Natural killer cell (primary cell): ENCODE measurements around the gene TPST2. TPM values are rescaled to one million over a fixed set of nuclear protein-coding genes. Genes with fewer than 3 reads are reported as not detected.

ENCODE experiments used
- ATAC-seq, 3 donors: fragments of 150-1000 bp in 2 of 3; fragments of 200-7000 bp in 1 of 3; cut with Tn5 transposase; 1 replicate in 1 of 3; 2 replicates in 2 of 3; pipeline ENCODE4 v1.10.0; 2021; ENCODE audit warnings: mild to moderate bottlenecking in 2 of 3, moderate library complexity in 2 of 3
- DNase-seq, 2 donors: peaks; one replicate each; pipeline versions ENCODE4 v3.0.0 to v3.0.0-alpha.2; 2013 to 2021; ENCODE audit warnings: mixed read lengths in 1 of 2
- H3K27ac ChIP-seq: one replicate; pipeline ENCODE4 v1.5.1; 2013; ENCODE audit warnings: mild to moderate bottlenecking, low read length
- H3K27me3 ChIP-seq: one replicate; pipeline ENCODE4 v1.6.1; 2013; ENCODE audit warnings: low read length; ENCODE audit not compliant: control insufficient read depth, insufficient read depth
- H3K36me3 ChIP-seq: one replicate; pipeline ENCODE4 v1.6.1; 2013; ENCODE audit warnings: low read length; ENCODE audit not compliant: control insufficient read depth, insufficient read depth
- H3K4me1 ChIP-seq: one replicate; pipeline ENCODE4 v1.6.1; 2013; ENCODE audit warnings: low read length; ENCODE audit not compliant: control insufficient read depth, insufficient read depth
- H3K4me3 ChIP-seq: one replicate; pipeline ENCODE4 v1.5.1; 2013; ENCODE audit warnings: low read length
- H3K9me3 ChIP-seq: one replicate; pipeline ENCODE4 v1.6.1; 2013; ENCODE audit warnings: low read length; ENCODE audit not compliant: control insufficient read depth, insufficient read depth
- H3K27ac Mint-ChIP-seq, 2 donors: one replicate each; pipeline ENCODE4 v1.8.0; 2022; ENCODE audit warnings: mild to moderate bottlenecking in 2 of 2, mixed read lengths in 2 of 2, moderate library complexity in 1 of 2
- H3K27me3 Mint-ChIP-seq, 2 donors: one replicate each; pipeline ENCODE4 v1.8.0; 2022; ENCODE audit warnings: low read depth in 2 of 2, mixed read lengths in 2 of 2
- H3K36me3 Mint-ChIP-seq: one replicate; pipeline ENCODE4 v1.8.0; 2022; ENCODE audit warnings: mixed read lengths
- H3K4me1 Mint-ChIP-seq, 2 donors: one replicate each; pipeline ENCODE4 v1.8.0; 2022; ENCODE audit warnings: mixed read lengths in 2 of 2
- H3K4me3 Mint-ChIP-seq: one replicate; pipeline ENCODE4 v1.8.0; 2022; ENCODE audit warnings: mild to moderate bottlenecking, moderate library complexity, mixed read lengths
- H3K9me3 Mint-ChIP-seq, 2 donors: one replicate each; pipeline ENCODE4 v1.8.0; 2022; ENCODE audit warnings: mixed read lengths in 2 of 2
- WGBS: methylation state at CpG from one replicate; pipeline ENCODE4 v1.1.7; 2013; ENCODE audit warnings: missing lambda C conversion rate; ENCODE audit not compliant: insufficient coverage; 5-methylcytosine and 5-hydroxymethylcytosine counted together
- intact Hi-C: fragments of 100-400 bp; cut with micrococcal nuclease; formaldehyde crosslinking; loops from one replicate; pipeline ENCODE4 v1.14.2; 2022
- total RNA-seq, 4 donors: library from RNA; stranded (reverse); fragments of 120-200 nt in 1 of 4; gene quantifications; one replicate each; pipeline versions ENCODE4 v1.2.3 to v1.2.4, GENCODE V29; 2013 to 2022
- TF ChIP-seq, protein P1 (sequence below): fragments of 200-600 bp; IDR thresholded peaks from one replicate; pipeline ENCODE4 v1.8.0; 2022; ENCODE audit warnings: antibody characterized with exemption

The TPST2 gene
- total RNA-seq, 3 donors from 2014 or later (not counting 1 experiment from before 2014, with no cell fraction given): 145 to 206 (median 155) TPM

DNA sequence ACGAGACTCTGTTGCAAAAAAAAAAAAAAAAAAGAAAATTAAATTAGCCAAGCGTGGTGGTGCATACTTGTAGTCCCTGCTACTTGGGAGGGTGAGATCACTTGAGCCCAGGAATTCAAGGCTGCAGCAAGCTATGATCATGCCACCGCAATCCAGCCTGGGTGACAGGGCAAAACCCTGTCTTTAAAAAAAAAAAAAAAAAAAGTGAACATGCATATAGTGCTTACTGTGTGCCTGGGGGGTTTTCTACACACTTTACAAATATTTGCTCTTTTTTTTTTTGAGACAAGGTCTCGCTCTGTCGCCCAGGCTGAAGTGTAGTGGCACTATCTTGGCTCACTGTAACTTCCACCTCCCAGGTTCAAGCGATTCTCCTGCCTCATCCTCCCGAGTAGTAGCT is 12.9 kb downstream of the TPST2 start:
- Mint-ChIP-seq H3K4me3 (no peak overlapping the region), H3K9me3 (no peaks in the 10 kb centered on the region), H3K27me3 (no peaks in the 10 kb centered on the region), H3K36me3 (no peaks in the 10 kb centered on the region), H3K27ac (peak overlapping the region in 1 of 2 donors; percentile 92), H3K4me1 (peaks cover 85 to 87% of the 10 kb centered on the region in 2 donors)
- intact Hi-C loops: no loop called here
- TF ChIP-seq, protein P1, sequence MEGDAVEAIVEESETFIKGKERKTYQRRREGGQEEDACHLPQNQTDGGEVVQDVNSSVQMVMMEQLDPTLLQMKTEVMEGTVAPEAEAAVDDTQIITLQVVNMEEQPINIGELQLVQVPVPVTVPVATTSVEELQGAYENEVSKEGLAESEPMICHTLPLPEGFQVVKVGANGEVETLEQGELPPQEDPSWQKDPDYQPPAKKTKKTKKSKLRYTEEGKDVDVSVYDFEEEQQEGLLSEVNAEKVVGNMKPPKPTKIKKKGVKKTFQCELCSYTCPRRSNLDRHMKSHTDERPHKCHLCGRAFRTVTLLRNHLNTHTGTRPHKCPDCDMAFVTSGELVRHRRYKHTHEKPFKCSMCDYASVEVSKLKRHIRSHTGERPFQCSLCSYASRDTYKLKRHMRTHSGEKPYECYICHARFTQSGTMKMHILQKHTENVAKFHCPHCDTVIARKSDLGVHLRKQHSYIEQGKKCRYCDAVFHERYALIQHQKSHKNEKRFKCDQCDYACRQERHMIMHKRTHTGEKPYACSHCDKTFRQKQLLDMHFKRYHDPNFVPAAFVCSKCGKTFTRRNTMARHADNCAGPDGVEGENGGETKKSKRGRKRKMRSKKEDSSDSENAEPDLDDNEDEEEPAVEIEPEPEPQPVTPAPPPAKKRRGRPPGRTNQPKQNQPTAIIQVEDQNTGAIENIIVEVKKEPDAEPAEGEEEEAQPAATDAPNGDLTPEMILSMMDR: no peak
- Histone ChIP-seq H3K27ac (no peak overlapping the region), H3K4me1 (peaks cover 92% of the 10 kb centered on the region), H3K36me3 (peaks cover 25% of the 10 kb centered on the region), H3K27me3 (no peaks in the 10 kb centered on the region), H3K9me3 (no peaks in the 10 kb centered on the region), H3K4me3 (no peak overlapping the region)
- ATAC-seq (no peak), DNase-seq (no peak)
- 83% methylated on average over 5 of the region's 7 CpGs for WGBS

DNA sequence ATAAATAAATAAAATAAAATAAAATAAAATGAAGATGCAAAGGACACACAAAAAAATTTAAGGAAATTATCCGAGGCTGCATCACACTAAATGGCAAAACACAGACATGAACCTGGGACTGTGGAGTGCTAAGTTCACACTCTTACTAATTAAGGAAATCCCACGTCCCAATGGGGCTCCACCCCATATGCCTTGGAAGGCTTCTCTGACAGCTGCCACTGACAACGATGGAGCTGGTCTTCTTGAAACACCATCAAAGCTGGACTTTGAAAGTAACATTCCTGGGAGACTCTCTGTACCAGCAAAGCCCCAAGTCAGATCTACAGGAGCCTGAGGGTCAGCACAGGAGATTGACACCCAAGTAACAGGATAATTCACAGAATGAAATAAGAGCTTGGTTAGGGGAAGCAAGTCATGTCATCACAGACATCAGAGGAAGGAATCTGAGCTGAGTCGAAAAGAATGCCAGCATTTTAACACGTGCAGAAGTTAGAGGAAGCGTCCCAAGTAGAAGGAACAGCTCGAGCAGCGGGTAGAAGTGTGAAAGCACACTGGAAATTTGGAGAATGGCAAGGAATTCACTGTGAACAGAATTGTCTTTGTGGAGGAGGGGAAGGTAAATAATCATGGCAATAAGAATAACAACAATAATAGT is 13.8 kb downstream of the TPST2 start:
- Histone ChIP-seq H3K4me1 (peaks cover 97% of the 10 kb centered on the region), H3K27me3 (no peaks in the 10 kb centered on the region), H3K9me3 (no peaks in the 10 kb centered on the region), H3K4me3 (no peak overlapping the region), H3K27ac (peak overlapping the region; percentile 32), H3K36me3 (peaks cover 16% of the 10 kb centered on the region)
- Mint-ChIP-seq H3K27ac (peak overlapping the region; percentile 76 to 77), H3K36me3 (no peaks in the 10 kb centered on the region), H3K4me3 (peak overlapping the region; percentile 43), H3K4me1 (peaks cover 87% of the 10 kb centered on the region in 2 donors), H3K27me3 (no peaks in the 10 kb centered on the region), H3K9me3 (no peaks in the 10 kb centered on the region)
- ATAC-seq (no peak), DNase-seq (no peak)
- WGBS: 50% methylated on average over 8 of the region's 8 CpGs
- intact Hi-C loops: no loop called here
- TF ChIP-seq, protein P1: no peak

DNA sequence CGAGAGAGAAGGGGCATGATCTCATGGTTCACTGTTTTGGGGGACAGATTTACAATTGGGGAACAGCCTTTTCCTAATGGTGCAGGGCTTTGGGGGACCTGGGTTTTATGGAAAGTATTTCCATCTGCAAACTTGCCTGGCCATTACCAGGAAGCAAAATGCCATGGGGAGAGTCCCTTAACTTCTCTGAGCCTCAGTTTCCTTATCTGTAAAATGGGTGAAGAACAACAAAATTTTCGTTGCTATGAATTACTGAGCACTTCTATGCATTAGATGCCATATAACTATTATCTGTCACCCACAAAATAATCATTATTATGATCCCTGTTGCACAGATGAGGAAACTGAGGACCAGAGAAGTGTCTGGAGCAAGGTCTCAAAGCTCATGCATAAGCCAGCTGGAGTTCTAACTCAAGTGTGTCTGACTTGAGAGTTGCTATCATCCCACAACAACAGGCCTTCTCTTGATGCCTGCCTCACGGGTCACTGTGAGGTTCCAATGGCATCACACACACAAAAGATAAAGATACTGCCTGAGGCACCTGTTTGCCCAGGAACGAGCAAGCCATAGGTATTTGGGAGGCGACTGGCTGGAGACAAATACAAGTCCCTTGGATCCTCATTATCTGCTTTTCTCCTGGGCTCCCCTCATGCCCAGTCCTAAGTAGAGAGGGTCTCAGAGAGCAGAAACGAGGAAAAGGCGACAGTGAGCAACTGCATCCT is 15.8 kb downstream of the TPST2 start:
- intact Hi-C loops: no loop called here
- H3K27ac ChIP-seq: no peak overlapping the region
- Mint-ChIP-seq H3K36me3 (no peaks in the 10 kb centered on the region), H3K27ac (peak overlapping the region; percentile 88 to 94), H3K27me3 (no peaks in the 10 kb centered on the region), H3K4me3 (peak overlapping the region; percentile 81), H3K4me1 (peaks cover 86 to 87% of the 10 kb centered on the region in 2 donors), H3K9me3 (no peaks in the 10 kb centered on the region)
- no peak for ATAC-seq
- H3K4me1 ChIP-seq: peaks cover 95% of the 10 kb centered on the region
- peaks cover 15% of the 10 kb centered on the region for H3K36me3 ChIP-seq
- 80% methylated on average over 6 of the region's 7 CpGs for WGBS
- H3K27me3 ChIP-seq: no peaks in the 10 kb centered on the region
- H3K4me3 ChIP-seq: no peak overlapping the region
- no peak for DNase-seq
- TF ChIP-seq, protein P1: no peak
- H3K9me3 ChIP-seq: no peaks in the 10 kb centered on the region
